ENCODE measurements around the gene ERH.

GRCh38 chr14:69346710-69347109, 51.4 kb downstream of the ERH start:
- TF ChIP-seq CTCF (IDR thresholded peaks at IDR 0.05), result peak; percentile 83
- no peak for TF ChIP-seq REST (IDR thresholded peaks at IDR 0.05; ENCODE audit: insufficient read depth in 1 of 2, low read depth in 2 of 2, low read length in 1 of 2)
- TF ChIP-seq TCF7L2 (IDR thresholded peaks at IDR 0.05; ENCODE audit: low read depth, low read length), result no peak

Measured in Panc1 (cell line).